HepG2 (cell line): Measurements from ENCODE around the gene VAMP8. TPM values are rescaled to one million over a fixed set of nuclear protein-coding genes. Genes with fewer than 3 reads are reported as not detected.

ENCODE experiments used
- CBFB ChIP-seq: sonication (generic); formaldehyde crosslinking; IDR thresholded peaks from 2 replicates; pipeline ENCODE4 v1.4.0; 2020; ENCODE audit warnings: missing genetic modification reagents
- GTF2F1 ChIP-seq: fragments of 150-350 bp; IDR thresholded peaks from 2 replicates; pipeline ENCODE4 v1.6.1; 2014; ENCODE audit warnings: low read length
- NR2C2 ChIP-seq: sonication (generic); formaldehyde crosslinking; IDR thresholded peaks from 2 replicates; pipeline ENCODE4 v1.4.0; 2020; ENCODE audit warnings: missing genetic modification reagents, mild to moderate bottlenecking, moderate library complexity, borderline replicate concordance
- PHB2 ChIP-seq: fragments of 450-650 bp; IDR thresholded peaks from 2 replicates; pipeline ENCODE4 v1.6.1; 2018; ENCODE audit not compliant: partially characterized antibody
- SAP130 ChIP-seq: IDR thresholded peaks from 2 replicates; pipeline ENCODE4 v1.6.1; 2016; ENCODE audit warnings: low read depth
- SNAI1 ChIP-seq: sonication (generic); formaldehyde crosslinking; IDR thresholded peaks from 2 replicates; pipeline ENCODE4 v1.5.0; 2020; ENCODE audit warnings: mild to moderate bottlenecking, missing genetic modification reagents, borderline replicate concordance
- THYN1 ChIP-seq: sonication (generic); formaldehyde crosslinking; IDR thresholded peaks from 2 replicates; pipeline ENCODE4 v1.8.1; 2023; ENCODE audit warnings: low read depth, mild to moderate bottlenecking, moderate library complexity, missing genetic modification reagents, borderline replicate concordance
- ZBTB21 ChIP-seq: sonication (generic); formaldehyde crosslinking; IDR thresholded peaks from 2 replicates; pipeline ENCODE4 v1.4.0; 2020; ENCODE audit warnings: missing genetic modification reagents
- ZNF225 ChIP-seq: sonication (generic); formaldehyde crosslinking; IDR thresholded peaks from 2 replicates; pipeline ENCODE4 v1.4.0; 2020; ENCODE audit warnings: mild to moderate bottlenecking, missing genetic modification reagents
- ZNF333 ChIP-seq: sonication (generic); formaldehyde crosslinking; IDR thresholded peaks from 2 replicates; pipeline ENCODE4 v1.4.0; 2020; ENCODE audit warnings: mild to moderate bottlenecking, missing genetic modification reagents, borderline replicate concordance
- ZNF337 ChIP-seq: sonication (generic); formaldehyde crosslinking; IDR thresholded peaks from 2 replicates; pipeline ENCODE4 v1.5.1; 2020; ENCODE audit warnings: missing genetic modification reagents, low read depth, mild to moderate bottlenecking, borderline replicate concordance
- ZNF446 ChIP-seq: sonication (generic); formaldehyde crosslinking; IDR thresholded peaks from 2 replicates; pipeline ENCODE4 v1.5.0; 2020; ENCODE audit warnings: mild to moderate bottlenecking, missing genetic modification reagents
- ZNF510 ChIP-seq: sonication (generic); formaldehyde crosslinking; IDR thresholded peaks from 2 replicates; pipeline ENCODE4 v1.4.0; 2020; ENCODE audit warnings: low read depth, mild to moderate bottlenecking, missing genetic modification reagents
- ZNF780A ChIP-seq: sonication (generic); formaldehyde crosslinking; IDR thresholded peaks from 2 replicates; pipeline ENCODE4 v1.8.0; 2022; ENCODE audit warnings: mild to moderate bottlenecking, missing genetic modification reagents, moderate library complexity
- polyA plus RNA-seq, 8 experiments: library from polyadenylated mRNA; depleted of rRNA in 3 of 8; stranded (reverse) in 7 of 8; unstranded in 1 of 8; fragments of >200 nt; fragmentation: Illumina TruSeq in 4 of 8; extraction: Trizol in 4 of 8; gene quantifications; 2 replicates each; pipeline versions ENCODE4 v1.2.1 to v1.2.3, GENCODE V29; 2011 to 2016; ENCODE audit warnings: low read depth in 4 of 8, missing spikeins in 1 of 8, mixed read lengths in 1 of 8; ENCODE audit not compliant: insufficient read depth in 1 of 8
- total RNA-seq, 5 experiments: library from RNA; depleted of rRNA; stranded (reverse); fragments of >200 nt; fragmentation: Illumina TruSeq; extraction: Trizol; gene quantifications; 2 replicates each; pipeline ENCODE4 v1.2.3, GENCODE V29; 2016; ENCODE audit warnings: low read depth in 1 of 5
- TF ChIP-seq, protein P1 (sequence below): sonication (generic); formaldehyde crosslinking; IDR thresholded peaks from 2 replicates; pipeline ENCODE4 v1.4.0; 2020; ENCODE audit warnings: missing genetic modification reagents, borderline replicate concordance
- TF ChIP-seq, protein P2 (sequence below): sonication (generic); formaldehyde crosslinking; IDR thresholded peaks from 2 replicates; pipeline ENCODE4 v1.4.0; 2020; ENCODE audit warnings: missing genetic modification reagents
- TF ChIP-seq, protein P3 (sequence below): sonication (generic); formaldehyde crosslinking; IDR thresholded peaks from 2 replicates; pipeline ENCODE4 v1.5.0; 2020; ENCODE audit warnings: mild to moderate bottlenecking, missing genetic modification reagents, borderline replicate concordance
- TF ChIP-seq, protein P4 (sequence below): sonication (generic); formaldehyde crosslinking; IDR thresholded peaks from 2 replicates; pipeline ENCODE4 v1.4.0; 2020; ENCODE audit warnings: mild to moderate bottlenecking, missing genetic modification reagents

The VAMP8 gene
- total and polyA plus RNA-seq, 2 of the 13 experiments (the other 11 are each of a cell fraction or from before 2014, with no cell fraction given), result 83.3 to 157 TPM

DNA sequence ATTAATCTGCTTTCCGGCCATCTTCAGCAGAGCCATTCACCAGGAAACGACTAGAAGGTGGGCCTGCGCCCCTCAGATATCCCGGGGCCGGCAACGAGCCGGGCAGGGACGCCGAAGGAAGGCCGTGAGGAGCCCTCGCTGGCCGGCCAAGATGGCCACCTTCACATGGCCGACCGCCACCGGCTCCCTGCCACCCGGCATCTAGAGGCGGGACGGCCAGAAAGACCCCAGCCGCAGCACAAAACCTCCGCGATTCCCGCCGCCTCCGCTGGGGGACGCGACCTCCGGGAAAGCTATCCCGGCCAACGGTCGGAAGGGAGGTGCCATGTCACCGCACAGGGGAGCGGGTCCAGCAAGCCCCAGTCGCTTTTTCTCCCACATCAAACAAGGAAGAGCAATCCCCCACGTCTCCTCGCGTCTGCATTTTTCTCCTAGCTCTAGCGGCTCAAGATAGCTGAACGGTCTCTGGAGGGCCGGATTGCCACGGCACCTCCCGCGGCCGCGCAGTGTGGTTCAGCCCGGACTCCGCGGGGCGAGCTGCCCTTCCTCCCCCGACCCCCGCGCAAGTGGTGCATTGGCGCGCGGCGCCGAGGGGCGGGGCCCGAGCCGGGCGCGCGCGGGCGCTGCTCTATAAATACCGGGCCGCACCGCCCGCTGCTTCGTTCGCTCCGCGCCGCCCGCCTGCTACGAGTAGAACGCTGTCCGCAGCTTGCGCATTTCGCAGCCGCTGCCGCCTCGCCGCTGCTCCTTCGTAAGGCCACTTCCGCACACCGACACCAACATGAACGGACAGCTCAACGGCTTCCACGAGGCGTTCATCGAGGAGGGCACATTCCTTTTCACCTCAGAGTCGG, 38.7 kb upstream of the VAMP8 start, which contains the start of gene MAT2A (continued):
- TF ChIP-seq ZNF510 (CRISPR knock-in tag), result peak; percentile 98
- TF ChIP-seq NR2C2 (CRISPR knock-in tag), result peak; percentile 64
- TF ChIP-seq SAP130 (CRISPR knock-in tag), result peak; percentile 72
- peak; percentile 98 for TF ChIP-seq GTF2F1
- no peak for TF ChIP-seq ZBTB21 (CRISPR knock-in tag)
- peak; percentile 87 for TF ChIP-seq CBFB (CRISPR knock-in tag)
- TF ChIP-seq THYN1, result peak; percentile 78; the same call in 1 of the 2 replicates
- TF ChIP-seq, protein P1, sequence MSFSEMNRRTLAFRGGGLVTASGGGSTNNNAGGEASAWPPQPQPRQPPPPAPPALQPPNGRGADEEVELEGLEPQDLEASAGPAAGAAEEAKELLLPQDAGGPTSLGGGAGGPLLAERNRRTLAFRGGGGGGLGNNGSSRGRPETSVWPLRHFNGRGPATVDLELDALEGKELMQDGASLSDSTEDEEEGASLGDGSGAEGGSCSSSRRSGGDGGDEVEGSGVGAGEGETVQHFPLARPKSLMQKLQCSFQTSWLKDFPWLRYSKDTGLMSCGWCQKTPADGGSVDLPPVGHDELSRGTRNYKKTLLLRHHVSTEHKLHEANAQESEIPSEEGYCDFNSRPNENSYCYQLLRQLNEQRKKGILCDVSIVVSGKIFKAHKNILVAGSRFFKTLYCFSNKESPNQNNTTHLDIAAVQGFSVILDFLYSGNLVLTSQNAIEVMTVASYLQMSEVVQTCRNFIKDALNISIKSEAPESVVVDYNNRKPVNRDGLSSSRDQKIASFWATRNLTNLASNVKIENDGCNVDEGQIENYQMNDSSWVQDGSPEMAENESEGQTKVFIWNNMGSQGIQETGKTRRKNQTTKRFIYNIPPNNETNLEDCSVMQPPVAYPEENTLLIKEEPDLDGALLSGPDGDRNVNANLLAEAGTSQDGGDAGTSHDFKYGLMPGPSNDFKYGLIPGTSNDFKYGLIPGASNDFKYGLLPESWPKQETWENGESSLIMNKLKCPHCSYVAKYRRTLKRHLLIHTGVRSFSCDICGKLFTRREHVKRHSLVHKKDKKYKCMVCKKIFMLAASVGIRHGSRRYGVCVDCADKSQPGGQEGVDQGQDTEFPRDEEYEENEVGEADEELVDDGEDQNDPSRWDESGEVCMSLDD (CRISPR knock-in tag), result peak; percentile 57; the same call in 1 of the 2 replicates
- TF ChIP-seq ZNF446 (CRISPR knock-in tag), result peak; percentile 90; the same call in 1 of the 2 replicates
- peak; percentile 52; the same call in 1 of the 2 replicates for TF ChIP-seq SNAI1 (CRISPR knock-in tag)
- TF ChIP-seq ZNF333 (CRISPR knock-in tag), result no peak; the same call in 1 of the 2 replicates
- peak; percentile 97; the same call in 1 of the 2 replicates for TF ChIP-seq ZNF780A (CRISPR knock-in tag)
- no peak for TF ChIP-seq PHB2
- TF ChIP-seq, protein P2, sequence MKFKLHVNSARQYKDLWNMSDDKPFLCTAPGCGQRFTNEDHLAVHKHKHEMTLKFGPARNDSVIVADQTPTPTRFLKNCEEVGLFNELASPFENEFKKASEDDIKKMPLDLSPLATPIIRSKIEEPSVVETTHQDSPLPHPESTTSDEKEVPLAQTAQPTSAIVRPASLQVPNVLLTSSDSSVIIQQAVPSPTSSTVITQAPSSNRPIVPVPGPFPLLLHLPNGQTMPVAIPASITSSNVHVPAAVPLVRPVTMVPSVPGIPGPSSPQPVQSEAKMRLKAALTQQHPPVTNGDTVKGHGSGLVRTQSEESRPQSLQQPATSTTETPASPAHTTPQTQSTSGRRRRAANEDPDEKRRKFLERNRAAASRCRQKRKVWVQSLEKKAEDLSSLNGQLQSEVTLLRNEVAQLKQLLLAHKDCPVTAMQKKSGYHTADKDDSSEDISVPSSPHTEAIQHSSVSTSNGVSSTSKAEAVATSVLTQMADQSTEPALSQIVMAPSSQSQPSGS, result no peak; the same call in none of the 2 replicates
- 0 out of 2 replicates have a peak, but pooled peaks have one; percentile 51 for TF ChIP-seq ZNF337 (CRISPR knock-in tag)
- TF ChIP-seq, protein P3, sequence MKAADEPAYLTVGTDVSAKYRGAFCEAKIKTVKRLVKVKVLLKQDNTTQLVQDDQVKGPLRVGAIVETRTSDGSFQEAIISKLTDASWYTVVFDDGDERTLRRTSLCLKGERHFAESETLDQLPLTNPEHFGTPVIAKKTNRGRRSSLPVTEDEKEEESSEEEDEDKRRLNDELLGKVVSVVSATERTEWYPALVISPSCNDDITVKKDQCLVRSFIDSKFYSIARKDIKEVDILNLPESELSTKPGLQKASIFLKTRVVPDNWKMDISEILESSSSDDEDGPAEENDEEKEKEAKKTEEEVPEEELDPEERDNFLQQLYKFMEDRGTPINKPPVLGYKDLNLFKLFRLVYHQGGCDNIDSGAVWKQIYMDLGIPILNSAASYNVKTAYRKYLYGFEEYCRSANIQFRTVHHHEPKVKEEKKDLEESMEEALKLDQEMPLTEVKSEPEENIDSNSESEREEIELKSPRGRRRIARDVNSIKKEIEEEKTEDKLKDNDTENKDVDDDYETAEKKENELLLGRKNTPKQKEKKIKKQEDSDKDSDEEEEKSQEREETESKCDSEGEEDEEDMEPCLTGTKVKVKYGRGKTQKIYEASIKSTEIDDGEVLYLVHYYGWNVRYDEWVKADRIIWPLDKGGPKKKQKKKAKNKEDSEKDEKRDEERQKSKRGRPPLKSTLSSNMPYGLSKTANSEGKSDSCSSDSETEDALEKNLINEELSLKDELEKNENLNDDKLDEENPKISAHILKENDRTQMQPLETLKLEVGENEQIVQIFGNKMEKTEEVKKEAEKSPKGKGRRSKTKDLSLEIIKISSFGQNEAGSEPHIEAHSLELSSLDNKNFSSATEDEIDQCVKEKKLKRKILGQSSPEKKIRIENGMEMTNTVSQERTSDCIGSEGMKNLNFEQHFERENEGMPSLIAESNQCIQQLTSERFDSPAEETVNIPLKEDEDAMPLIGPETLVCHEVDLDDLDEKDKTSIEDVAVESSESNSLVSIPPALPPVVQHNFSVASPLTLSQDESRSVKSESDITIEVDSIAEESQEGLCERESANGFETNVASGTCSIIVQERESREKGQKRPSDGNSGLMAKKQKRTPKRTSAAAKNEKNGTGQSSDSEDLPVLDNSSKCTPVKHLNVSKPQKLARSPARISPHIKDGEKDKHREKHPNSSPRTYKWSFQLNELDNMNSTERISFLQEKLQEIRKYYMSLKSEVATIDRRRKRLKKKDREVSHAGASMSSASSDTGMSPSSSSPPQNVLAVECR (CRISPR knock-in tag), result peak; percentile 86
- peak; percentile 16 for TF ChIP-seq ZNF225 (CRISPR knock-in tag)
- TF ChIP-seq, protein P4, sequence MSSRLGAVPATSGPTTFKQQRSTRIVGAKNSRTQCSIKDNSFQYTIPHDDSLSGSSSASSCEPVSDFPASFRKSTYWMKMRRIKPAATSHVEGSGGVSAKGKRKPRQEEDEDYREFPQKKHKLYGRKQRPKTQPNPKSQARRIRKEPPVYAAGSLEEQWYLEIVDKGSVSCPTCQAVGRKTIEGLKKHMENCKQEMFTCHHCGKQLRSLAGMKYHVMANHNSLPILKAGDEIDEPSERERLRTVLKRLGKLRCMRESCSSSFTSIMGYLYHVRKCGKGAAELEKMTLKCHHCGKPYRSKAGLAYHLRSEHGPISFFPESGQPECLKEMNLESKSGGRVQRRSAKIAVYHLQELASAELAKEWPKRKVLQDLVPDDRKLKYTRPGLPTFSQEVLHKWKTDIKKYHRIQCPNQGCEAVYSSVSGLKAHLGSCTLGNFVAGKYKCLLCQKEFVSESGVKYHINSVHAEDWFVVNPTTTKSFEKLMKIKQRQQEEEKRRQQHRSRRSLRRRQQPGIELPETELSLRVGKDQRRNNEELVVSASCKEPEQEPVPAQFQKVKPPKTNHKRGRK (CRISPR knock-in tag), result no peak
